Ovary (tissue), 9 donors: ENCODE data around the gene CD40LG. TPM values are rescaled to one million over a fixed set of nuclear protein-coding genes. Genes with fewer than 3 reads are reported as not detected.

Experiments used
- DNase-seq, 5 donors: peaks; one replicate each; pipeline ENCODE4 v3.0.0-alpha.2; 2019 to 2020
- H3K27ac ChIP-seq, 2 donors: fragments of 200-600 bp; one replicate each; pipeline versions ENCODE4 v1.5.1 to v1.8.0; 2019 to 2022
- H3K27me3 ChIP-seq: fragments of 200-600 bp; one replicate; pipeline ENCODE4 v1.8.0; 2022
- H3K36me3 ChIP-seq: fragments of 200-600 bp; sonication (generic); one replicate; pipeline ENCODE4 v1.5.1; 2019
- H3K4me1 ChIP-seq: one replicate; pipeline ENCODE4 v1.8.1; 2013; ENCODE audit warnings: mild to moderate bottlenecking, moderate library complexity; ENCODE audit not compliant: insufficient read depth
- H3K4me3 ChIP-seq: fragments of 200-600 bp; sonication (generic); one replicate; pipeline ENCODE4 v1.5.1; 2017
- H3K9me3 ChIP-seq, 2 donors: fragments of 200-600 bp in 1 of 2; sonication (generic) in 1 of 2; one replicate each; pipeline versions ENCODE4 v1.5.1 to v1.8.1; 2013 to 2019; ENCODE audit warnings: mild to moderate bottlenecking in 1 of 2, moderate library complexity in 1 of 2
- EP300 ChIP-seq: sonication (generic); formaldehyde crosslinking; IDR thresholded peaks from one replicate; pipeline ENCODE4 v1.6.1; 2017; ENCODE audit warnings: antibody characterized with exemption
- POLR2A ChIP-seq: fragments of 450-650 bp; IDR thresholded peaks from one replicate; pipeline ENCODE4 v1.6.1; 2017; ENCODE audit warnings: antibody characterized with exemption, mild to moderate bottlenecking, moderate library complexity
- WGBS, 3 donors: extraction: QIAGEN DNeasy Blood & Tissue Kit in 1 of 3; methylation state at CpG; one replicate each; pipeline versions ENCODE4 v1.1.5 to v1.1.7; 2013 to 2017; 5-methylcytosine and 5-hydroxymethylcytosine counted together
- intact Hi-C, 4 donors: fragments of 100-400 bp; cut with DNase I; formaldehyde crosslinking; loops; one replicate each; pipeline versions ENCODE4 v1.11.0 to v1.15.1; 2022 to 2023
- polyA plus RNA-seq, 2 donors: library from polyadenylated mRNA; stranded (reverse); fragments of 200-250 nt in 1 of 2; fragments of 350-450 nt in 1 of 2; fragmentation: Illumina TruSeq in 1 of 2; extraction: RNeasy Lipid Tissue Mini Kit (QIAGEN cat#74804) in 1 of 2; gene quantifications; one replicate each; pipeline ENCODE4 v1.2.3, GENCODE V29; 2013 to 2014
- total RNA-seq, 7 donors: library from RNA; depleted of rRNA in 2 of 7; stranded (reverse); fragments of >200 nt in 2 of 7; fragmentation: NEBNext Ultra II Directional in 3 of 7; extraction: Animal tissue kit (Norgen Biotek cat#: 25700) in 3 of 7; gene quantifications; one replicate each; pipeline versions ENCODE4 v1.1.0 to v1.2.4, GENCODE V29; 2016 to 2023
- TF ChIP-seq, protein P1 (sequence below), 3 donors: fragments of 450-650 bp in 2 of 3; fragments of 200-600 bp in 1 of 3; IDR thresholded peaks; one replicate each; pipeline versions ENCODE4 v1.5.1 to v1.8.0; 2016 to 2022; ENCODE audit warnings: antibody characterized with exemption in 3 of 3, mild to moderate bottlenecking in 1 of 3
- donor health status: DM: no; HTN: no; CAD: no; lungs with moderate emphysema.
- donor health status: DM: no; HTN: no; CAD: no.
- donor health status: Bipolar disorder and iron deficiency.
- donor health status: DM: yes; HTN: yes; CAD: no.
- donor health status: DM: no; HTN: no; CAD: no.
- donor health status: DM: yes; HTN: yes; CAD: no.

CD40LG gene
- total and polyA plus RNA-seq, 9 donors: 0.08 to 1.3 (median 0.17) TPM; not detected in 5

DNA sequence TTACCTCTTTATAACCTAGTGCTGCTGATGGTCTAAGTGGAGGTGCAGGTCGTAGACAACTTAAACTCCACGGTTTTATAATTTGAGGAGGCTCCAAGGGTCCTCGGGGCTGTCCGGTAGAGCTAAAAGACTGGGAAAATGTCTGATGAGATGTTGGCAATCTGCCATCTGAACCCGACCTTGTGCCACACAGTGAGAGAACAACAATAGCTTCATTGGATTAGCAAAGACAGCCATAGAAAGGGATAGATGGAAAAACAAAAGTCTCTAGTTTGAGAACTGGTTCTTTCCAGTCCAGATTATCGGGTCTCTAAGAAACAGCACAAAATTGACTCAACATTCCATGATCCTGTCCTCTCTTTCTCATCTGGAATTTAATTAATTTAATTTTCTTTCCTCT lies 31.6 kb downstream of the CD40LG start:
- no peak overlapping the region for H3K4me3 ChIP-seq
- H3K9me3 ChIP-seq: no peaks in the 10 kb centered on the region
- H3K27me3 ChIP-seq: no peaks in the 10 kb centered on the region
- TF ChIP-seq POLR2A: no peak
- TF ChIP-seq, protein P1, sequence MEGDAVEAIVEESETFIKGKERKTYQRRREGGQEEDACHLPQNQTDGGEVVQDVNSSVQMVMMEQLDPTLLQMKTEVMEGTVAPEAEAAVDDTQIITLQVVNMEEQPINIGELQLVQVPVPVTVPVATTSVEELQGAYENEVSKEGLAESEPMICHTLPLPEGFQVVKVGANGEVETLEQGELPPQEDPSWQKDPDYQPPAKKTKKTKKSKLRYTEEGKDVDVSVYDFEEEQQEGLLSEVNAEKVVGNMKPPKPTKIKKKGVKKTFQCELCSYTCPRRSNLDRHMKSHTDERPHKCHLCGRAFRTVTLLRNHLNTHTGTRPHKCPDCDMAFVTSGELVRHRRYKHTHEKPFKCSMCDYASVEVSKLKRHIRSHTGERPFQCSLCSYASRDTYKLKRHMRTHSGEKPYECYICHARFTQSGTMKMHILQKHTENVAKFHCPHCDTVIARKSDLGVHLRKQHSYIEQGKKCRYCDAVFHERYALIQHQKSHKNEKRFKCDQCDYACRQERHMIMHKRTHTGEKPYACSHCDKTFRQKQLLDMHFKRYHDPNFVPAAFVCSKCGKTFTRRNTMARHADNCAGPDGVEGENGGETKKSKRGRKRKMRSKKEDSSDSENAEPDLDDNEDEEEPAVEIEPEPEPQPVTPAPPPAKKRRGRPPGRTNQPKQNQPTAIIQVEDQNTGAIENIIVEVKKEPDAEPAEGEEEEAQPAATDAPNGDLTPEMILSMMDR (IDR thresholded peaks at IDR 0.05): no peak
- no peak for TF ChIP-seq EP300
- 58 to 64% (median 61%) methylated on average over 6 of the region's 6 CpGs for WGBS, 3 donors
- H3K36me3 ChIP-seq: no peaks in the 10 kb centered on the region
- DNase-seq: no peak
- intact Hi-C loops: no loop called here
- no peaks in the 10 kb centered on the region for H3K4me1 ChIP-seq
- H3K27ac ChIP-seq: no peak overlapping the region

- WGBS, 3 donors: 67 to 76% (median 69%) methylated on average over 5 of the region's 5 CpGs
- intact Hi-C loops: no loop called here
- DNase-seq: no peak
- Histone ChIP-seq H3K27ac (no peak overlapping the region), H3K4me3 (no peak overlapping the region), H3K4me1 (no peaks in the 10 kb centered on the region), H3K9me3 (no peaks in the 10 kb centered on the region), H3K27me3 (no peaks in the 10 kb centered on the region), H3K36me3 (no peaks in the 10 kb centered on the region)
- TF ChIP-seq EP300: no peak
- no peak for TF ChIP-seq POLR2A
- TF ChIP-seq, protein P1 (IDR thresholded peaks at IDR 0.05): no peak
Observed at GRCh38 chrX:136684120-136684519, 36.2 kb downstream of the CD40LG start.

- H3K27ac ChIP-seq: no peak overlapping the region
- no peaks in the 10 kb centered on the region for H3K27me3 ChIP-seq
- no peaks in the 10 kb centered on the region for H3K4me1 ChIP-seq
- TF ChIP-seq, protein P1 (IDR thresholded peaks at IDR 0.05): no peak
- no peak for TF ChIP-seq POLR2A
- no peak for TF ChIP-seq EP300
- no peak overlapping the region for H3K4me3 ChIP-seq
- no peaks in the 10 kb centered on the region for H3K9me3 ChIP-seq
- no peak for DNase-seq
- intact Hi-C loops: no loop called here
- 48 to 70% (median 61%) methylated on average over 1 of the region's 1 CpG for WGBS, 3 donors
- H3K36me3 ChIP-seq: no peaks in the 10 kb centered on the region
Observed at GRCh38 chrX:136687457-136687856, 39.5 kb downstream of the CD40LG start.

GRCh38 chrX:136689436-136689835 lies 41.5 kb downstream of the CD40LG start:
- H3K27ac ChIP-seq: no peak overlapping the region
- WGBS, 3 donors: 50 to 53% (median 52%) methylated on average over 6 of the region's 6 CpGs
- H3K36me3 ChIP-seq: no peaks in the 10 kb centered on the region
- TF ChIP-seq, protein P1 (IDR thresholded peaks at IDR 0.05): no peak
- TF ChIP-seq EP300 (no peak), POLR2A (no peak)
- no peak for DNase-seq
- no peaks in the 10 kb centered on the region for H3K27me3 ChIP-seq
- H3K4me1 ChIP-seq: no peaks in the 10 kb centered on the region
- intact Hi-C loops: no loop called here
- H3K4me3 ChIP-seq: no peak overlapping the region
- H3K9me3 ChIP-seq: no peaks in the 10 kb centered on the region
